A673 (cell line): ENCODE data around the gene KIR2DL3. TPM values are rescaled to one million over a fixed set of nuclear protein-coding genes. Genes with fewer than 3 reads are reported as not detected.
"Not testable (repeated sequence)": the region's sequence is repeated elsewhere in the genome, so short reads cannot be mapped to it uniquely, and the experiment has no call there.

ENCODE experiments used
- BruUV-seq: library from RNA; stranded (reverse); fragments of 400-500 nt; replicated peaks from 2 replicates; lab custom pipeline; 2021; lab: Mats Ljungman, UMichigan
- CTCF ChIA-PET: fragments of 300-600 bp; sonication (Branson Sonifier 250); formaldehyde crosslinking; loops from one replicate; lab custom pipeline; 2022; ENCODE audit warnings: antibody characterized with exemption; lab: Charles Lee
- POLR2A ChIA-PET: fragments of 300-600 bp; sonication (Branson Sonifier 250); formaldehyde crosslinking; loops from one replicate; lab custom pipeline; 2022; ENCODE audit warnings: antibody characterized with exemption; ENCODE audit not compliant: low non-redundant PET; lab: Charles Lee
- DNase-seq: peaks from one replicate; pipeline ENCODE4 v3.0.0-alpha.2; 2015; ENCODE audit warnings: low spot score
- H3K27ac ChIP-seq: fragments of 200-600 bp; sonication (generic); 2 replicates; pipeline ENCODE4 v1.5.1; 2016; ENCODE audit warnings: mixed run types, low read depth, mild to moderate bottlenecking, mixed read lengths, antibody characterized with exemption, low read length; ENCODE audit not compliant: poor library complexity, severe bottlenecking
- H3K27me3 ChIP-seq: fragments of 200-600 bp; sonication (generic); replicated peaks from 2 replicates; pipeline ENCODE4 v1.6.1; 2017; ENCODE audit warnings: mixed run types, low read depth, mild to moderate bottlenecking, mixed read lengths, antibody characterized with exemption, low read length; ENCODE audit not compliant: insufficient read depth, poor library complexity
- H3K36me3 ChIP-seq: fragments of 200-600 bp; sonication (generic); 2 replicates; pipeline ENCODE4 v1.6.1; 2016; ENCODE audit warnings: mixed run types, mild to moderate bottlenecking, mixed read lengths, antibody characterized with exemption, low read length; ENCODE audit not compliant: insufficient read depth, poor library complexity, severe bottlenecking
- H3K4me1 ChIP-seq: fragments of 200-600 bp; sonication (generic); 2 replicates; pipeline ENCODE4 v1.6.1; 2017; ENCODE audit warnings: mixed run types, mild to moderate bottlenecking, mixed read lengths, antibody characterized with exemption, low read length; ENCODE audit not compliant: insufficient read depth, poor library complexity, severe bottlenecking
- H3K4me3 ChIP-seq: fragments of 200-600 bp; sonication (generic); 2 replicates; pipeline ENCODE4 v1.5.1; 2016; ENCODE audit warnings: low read depth, mixed run types, mild to moderate bottlenecking, mixed read lengths, low read length; ENCODE audit not compliant: poor library complexity, severe bottlenecking
- H3K9me3 ChIP-seq: fragments of 200-600 bp; sonication (generic); 2 replicates; pipeline ENCODE4 v1.6.1; 2016; ENCODE audit warnings: mixed run types, low read depth, mild to moderate bottlenecking, mixed read lengths, antibody characterized with exemption, low read length; ENCODE audit not compliant: poor library complexity, severe bottlenecking
- EZH2 ChIP-seq: fragments of 200-600 bp; sonication (generic); IDR thresholded peaks from 2 replicates; pipeline ENCODE4 v1.6.1; 2017; ENCODE audit warnings: borderline replicate concordance, low read depth, mild to moderate bottlenecking, mixed read lengths, antibody characterized with exemption, low read length; ENCODE audit not compliant: poor library complexity, severe bottlenecking
- intact Hi-C: fragments of 100-400 bp; cut with micrococcal nuclease; formaldehyde crosslinking; loops from one replicate; pipeline ENCODE4 v1.10.0; 2022; ENCODE audit not compliant: unreplicated experiment
- total RNA-seq: library from RNA; stranded (reverse); gene quantifications from 2 replicates; pipeline ENCODE4 v1.2.3, GENCODE V29; 2021
- TF ChIP-seq, protein P1 (sequence below): fragments of 300-800, 200-600 bp; sonication (generic); conservative IDR thresholded peaks from 2 replicates; pipeline ENCODE4 v1.5.1; 2017; ENCODE audit warnings: low read depth, mild to moderate bottlenecking, antibody characterized with exemption, low read length, moderate library complexity, mixed read lengths

Gene KIR2DL3
- total RNA-seq, 1 experiment from 2014 or later = not detected

DNA sequence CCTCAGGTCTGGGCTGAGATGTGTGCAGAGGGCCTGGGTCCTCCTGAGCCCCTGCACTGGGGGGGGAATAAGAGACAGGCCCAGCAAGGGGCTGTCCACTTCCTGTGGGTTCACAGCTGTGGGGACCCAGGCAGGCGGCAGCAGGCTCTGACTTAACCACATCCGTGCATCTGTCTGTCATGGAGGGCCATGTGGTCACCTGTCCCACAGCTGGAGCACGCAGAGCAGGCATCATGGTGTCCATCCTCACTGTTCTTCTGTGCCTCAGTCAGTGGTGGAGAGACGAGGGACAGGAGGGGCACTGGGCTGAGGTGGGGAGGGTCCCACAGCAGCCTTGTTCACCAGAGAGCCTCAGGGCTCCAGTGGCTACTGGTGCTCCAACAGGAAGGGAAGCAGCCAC is 30.4 kb upstream of the KIR2DL3 start:
- Histone ChIP-seq H3K4me1 (no peaks in the 10 kb centered on the region), H3K27me3 (peaks cover 3% of the 10 kb centered on the region), H3K27ac (no peak overlapping the region), H3K9me3 (no peaks in the 10 kb centered on the region), H3K4me3 (no peak overlapping the region), H3K36me3 (no peaks in the 10 kb centered on the region)
- BruUV-seq = no TSS peak
- TF ChIP-seq, protein P1, sequence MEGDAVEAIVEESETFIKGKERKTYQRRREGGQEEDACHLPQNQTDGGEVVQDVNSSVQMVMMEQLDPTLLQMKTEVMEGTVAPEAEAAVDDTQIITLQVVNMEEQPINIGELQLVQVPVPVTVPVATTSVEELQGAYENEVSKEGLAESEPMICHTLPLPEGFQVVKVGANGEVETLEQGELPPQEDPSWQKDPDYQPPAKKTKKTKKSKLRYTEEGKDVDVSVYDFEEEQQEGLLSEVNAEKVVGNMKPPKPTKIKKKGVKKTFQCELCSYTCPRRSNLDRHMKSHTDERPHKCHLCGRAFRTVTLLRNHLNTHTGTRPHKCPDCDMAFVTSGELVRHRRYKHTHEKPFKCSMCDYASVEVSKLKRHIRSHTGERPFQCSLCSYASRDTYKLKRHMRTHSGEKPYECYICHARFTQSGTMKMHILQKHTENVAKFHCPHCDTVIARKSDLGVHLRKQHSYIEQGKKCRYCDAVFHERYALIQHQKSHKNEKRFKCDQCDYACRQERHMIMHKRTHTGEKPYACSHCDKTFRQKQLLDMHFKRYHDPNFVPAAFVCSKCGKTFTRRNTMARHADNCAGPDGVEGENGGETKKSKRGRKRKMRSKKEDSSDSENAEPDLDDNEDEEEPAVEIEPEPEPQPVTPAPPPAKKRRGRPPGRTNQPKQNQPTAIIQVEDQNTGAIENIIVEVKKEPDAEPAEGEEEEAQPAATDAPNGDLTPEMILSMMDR = no peak
- POLR2A ChIA-PET = no interaction called here
- no peak for DNase-seq
- intact Hi-C loops = no loop called here
- CTCF ChIA-PET = no interaction called here

DNA sequence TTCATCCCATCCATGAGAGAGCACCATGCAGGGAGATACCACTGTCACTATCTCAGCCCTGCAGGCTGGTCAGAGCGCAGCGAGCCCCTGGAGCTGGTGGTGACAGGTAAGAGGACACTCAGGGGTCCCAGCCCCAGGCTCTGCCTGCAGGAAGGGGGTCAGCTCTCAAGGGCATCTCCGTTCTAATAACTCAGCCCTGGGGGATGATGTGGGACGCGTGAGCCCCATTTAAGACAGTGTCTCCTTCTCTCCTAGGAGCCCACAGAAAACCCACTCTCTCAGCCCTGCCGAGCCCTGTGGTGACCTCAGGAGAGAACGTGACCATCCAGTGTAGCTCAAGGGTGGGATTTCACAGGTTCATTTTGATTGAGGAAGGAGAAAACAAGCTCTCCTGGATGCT is 29.5 kb upstream of the KIR2DL3 start:
- CTCF ChIA-PET = no interaction called here
- H3K27me3 ChIP-seq = peaks cover 3% of the 10 kb centered on the region
- no peaks in the 10 kb centered on the region for H3K9me3 ChIP-seq
- TF ChIP-seq, protein P1 = no peak
- no peak for TF ChIP-seq EZH2
- no TSS peak for BruUV-seq
- no peaks in the 10 kb centered on the region for H3K36me3 ChIP-seq
- DNase-seq = no peak
- no peak overlapping the region for H3K4me3 ChIP-seq
- intact Hi-C loops = no loop called here
- POLR2A ChIA-PET = no interaction called here
- no peak overlapping the region for H3K27ac ChIP-seq
- H3K4me1 ChIP-seq = no peaks in the 10 kb centered on the region

DNA sequence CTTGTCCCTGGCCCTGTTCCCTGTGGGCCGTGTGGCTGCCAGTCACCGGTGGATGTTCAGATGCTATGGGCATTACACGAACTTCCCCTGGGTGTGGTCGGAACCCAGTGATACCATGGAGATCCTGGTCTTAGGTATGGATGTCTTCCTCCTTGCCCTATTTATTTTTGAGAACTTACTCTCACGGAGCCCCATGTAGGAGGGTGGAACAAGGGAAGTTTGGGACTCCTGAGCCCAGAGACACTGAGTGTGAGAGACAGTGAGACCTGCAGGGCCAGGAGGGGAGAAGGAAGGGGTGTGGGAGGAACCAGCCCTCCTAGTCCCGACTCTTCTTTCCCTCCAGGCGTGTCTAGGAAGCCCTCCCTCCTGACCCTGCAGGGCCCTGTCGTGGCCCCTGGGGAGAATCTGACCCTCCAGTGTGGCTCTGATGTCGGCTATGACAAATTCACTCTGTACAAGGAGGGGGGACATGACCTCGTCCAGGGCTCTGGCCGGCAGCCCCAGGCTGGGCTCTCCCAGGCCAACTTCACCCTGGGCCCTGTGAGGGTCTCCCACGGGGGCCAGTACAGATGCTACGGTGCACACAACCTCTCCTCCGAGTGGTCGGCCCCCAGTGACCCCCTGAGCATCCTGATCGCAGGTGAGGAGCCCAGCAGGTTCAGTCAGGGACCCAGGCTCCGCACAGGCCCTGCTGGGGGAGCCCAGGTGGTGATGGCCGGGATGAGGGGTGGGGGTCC is 28.9 kb upstream of the KIR2DL3 start:
- H3K27me3 ChIP-seq = peaks cover 3% of the 10 kb centered on the region
- POLR2A ChIA-PET = no interaction called here
- intact Hi-C loops = no loop called here
- no TSS peak for BruUV-seq
- H3K27ac ChIP-seq = no peak overlapping the region
- no peaks in the 10 kb centered on the region for H3K9me3 ChIP-seq
- no peak for DNase-seq
- CTCF ChIA-PET = no interaction called here
- H3K4me1 ChIP-seq = no peaks in the 10 kb centered on the region
- no peak overlapping the region for H3K4me3 ChIP-seq
- no peaks in the 10 kb centered on the region for H3K36me3 ChIP-seq
- TF ChIP-seq EZH2 = no peak
- TF ChIP-seq, protein P1 = no peak

DNA sequence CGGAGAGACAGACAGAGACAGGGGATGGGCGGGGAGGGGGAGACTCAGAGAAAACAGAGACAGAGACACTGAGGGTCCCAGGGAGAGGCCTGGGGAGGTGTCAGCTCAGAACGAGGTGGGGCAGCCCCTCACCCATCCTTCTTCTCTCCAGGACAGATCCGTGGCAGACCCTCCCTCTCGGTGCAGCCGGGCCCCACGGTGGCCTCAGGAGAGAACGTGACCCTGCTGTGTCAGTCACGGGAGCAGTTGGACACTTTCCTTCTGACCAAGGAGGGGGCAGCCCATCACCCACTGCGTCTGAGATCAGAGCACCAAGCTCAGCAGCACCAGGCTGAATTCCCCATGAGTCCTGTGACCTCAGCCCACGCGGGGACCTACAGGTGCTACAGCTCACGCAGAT is 28.4 kb upstream of the KIR2DL3 start:
- H3K4me3 ChIP-seq, H3K27ac ChIP-seq, H3K27me3 ChIP-seq, POLR2A ChIA-PET, H3K36me3 ChIP-seq, H3K4me1 ChIP-seq, CTCF ChIA-PET, DNase-seq, intact Hi-C loops, H3K9me3 ChIP-seq, BruUV-seq: not testable (repeated sequence)
